A673 (cell line): Measurements from ENCODE around the gene DPYD.

Source experiments
- CTCF ChIP-seq: fragments of 300-800, 200-600 bp; sonication (generic); conservative IDR thresholded peaks from 2 replicates; pipeline ENCODE4 v1.5.1; 2017; ENCODE audit warnings: low read depth, mild to moderate bottlenecking, antibody characterized with exemption, low read length, moderate library complexity, mixed read lengths
- EZH2 ChIP-seq: fragments of 200-600 bp; sonication (generic); IDR thresholded peaks from 2 replicates; pipeline ENCODE4 v1.6.1; 2017; ENCODE audit warnings: borderline replicate concordance, low read depth, mild to moderate bottlenecking, mixed read lengths, antibody characterized with exemption, low read length; ENCODE audit not compliant: poor library complexity, severe bottlenecking

- no peak for TF ChIP-seq CTCF
- TF ChIP-seq EZH2 = no peak
Observed at GRCh38 chr1:97524211-97524610, 396.6 kb downstream of the DPYD start.
